GM19452 (cell line): ENCODE results near the gene FRAT1.

Source experiments
- ATAC-seq: cut with Tn5 transposase; IDR thresholded peaks from one replicate; pipeline ENCODE4 v1.9.1; 2021; ENCODE audit not compliant: unreplicated experiment

FRAT1 gene

DNA sequence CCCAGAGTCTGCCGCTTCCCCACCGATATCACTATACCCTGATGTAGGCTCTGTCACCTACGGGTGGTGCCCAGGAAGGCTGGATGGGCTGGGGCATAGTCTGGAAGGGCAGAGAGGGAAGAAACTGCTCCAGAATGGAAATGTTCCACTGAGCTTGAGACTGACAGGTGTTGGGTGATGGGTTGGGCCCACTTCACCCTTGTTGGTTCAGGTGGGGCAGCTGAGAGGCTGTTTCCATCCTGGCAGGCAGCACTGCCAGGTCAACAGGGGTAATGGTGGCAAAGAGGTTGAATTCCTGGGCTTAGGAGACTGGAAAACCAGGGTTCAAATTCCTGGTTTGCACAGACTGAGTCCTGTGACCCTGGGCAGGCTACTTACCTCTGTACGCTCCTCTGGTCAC lies 44.0 kb downstream of the FRAT1 start:
- ATAC-seq: no peak

DNA sequence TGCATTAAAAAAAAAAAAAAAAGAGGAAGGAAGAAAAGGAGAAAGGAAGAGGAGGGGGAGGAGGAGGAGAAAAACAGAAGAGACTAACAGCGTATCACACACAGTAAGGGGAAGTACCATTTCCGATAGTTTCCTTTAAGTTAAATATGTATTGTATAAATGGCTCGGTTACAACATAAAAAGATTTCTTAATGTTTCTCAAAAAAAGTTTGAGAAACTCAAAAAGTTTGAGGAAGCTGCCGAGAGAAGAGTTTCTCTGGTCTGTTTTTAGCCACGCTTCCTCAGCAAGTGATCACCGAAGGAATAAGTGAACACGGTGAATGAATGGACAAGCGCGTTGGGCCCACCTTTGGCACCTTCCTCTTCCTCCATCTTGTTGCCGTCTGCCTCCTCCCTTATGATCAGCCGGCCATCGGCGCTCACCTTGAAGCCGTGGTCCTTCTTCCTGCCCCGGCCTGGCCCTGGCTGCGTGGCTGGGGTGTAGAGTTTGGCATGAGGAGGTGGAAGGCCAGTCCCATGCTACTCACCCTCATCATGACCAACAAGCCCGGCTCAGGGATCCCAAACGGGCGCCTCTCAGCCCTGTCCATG lies 46.8 kb downstream of the FRAT1 start:
- no peak for ATAC-seq

DNA sequence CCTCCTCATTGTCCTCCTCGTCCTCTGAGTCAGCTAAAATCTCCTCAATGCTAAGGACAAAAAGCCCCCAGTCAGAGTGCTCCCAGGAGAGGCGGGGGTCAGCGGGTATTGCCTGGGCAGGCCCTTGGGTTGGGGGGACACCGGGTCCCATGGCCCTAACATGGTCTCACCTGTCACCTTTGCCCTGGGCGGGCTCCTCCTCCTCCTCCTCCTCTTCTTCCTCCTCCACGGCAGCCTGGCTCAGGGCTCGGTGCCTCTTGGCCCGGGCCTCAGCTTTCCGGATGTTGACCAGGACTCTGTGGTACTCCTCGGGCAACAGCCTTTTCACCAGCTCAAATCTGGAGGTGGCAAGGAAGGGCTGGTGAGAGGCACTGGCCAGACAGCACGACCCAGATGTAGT lies 47.5 kb downstream of the FRAT1 start:
- no peak for ATAC-seq

- no peak for ATAC-seq
Measured at GRCh38 chr10:97367126-97367649, 48.1 kb downstream of the FRAT1 start.
